Liver (tissue), 9 donors: Measurements from ENCODE around the gene CEP350. TPM values are rescaled to one million over a fixed set of nuclear protein-coding genes. Genes with fewer than 3 reads are reported as not detected.
"Not testable (repeated sequence)": the region's sequence is repeated elsewhere in the genome, so short reads cannot be mapped to it uniquely, and the experiment has no call there.

ENCODE experiments used
- DNase-seq: peaks from one replicate; pipeline ENCODE4 v3.0.0-alpha.2; 2017; ENCODE audit warnings: low spot score
- H3K27ac ChIP-seq, 2 donors: one replicate each; pipeline ENCODE4 v1.7.0; 2013; ENCODE audit warnings: inconsistent platforms in 2 of 2, low read length in 2 of 2, control low read depth in 1 of 2, low read depth in 1 of 2, mild to moderate bottlenecking in 1 of 2
- H3K27me3 ChIP-seq, 4 donors: one replicate each; pipeline versions ENCODE4 v1.6.1 to v1.7.0; 2013; ENCODE audit warnings: low read length in 3 of 4, inconsistent platforms in 1 of 4, mild to moderate bottlenecking in 1 of 4, moderate library complexity in 1 of 4; ENCODE audit not compliant: control insufficient read depth in 4 of 4, insufficient read depth in 4 of 4
- H3K36me3 ChIP-seq, 4 donors: one replicate each; pipeline versions ENCODE4 v1.6.1 to v1.7.0; 2013; ENCODE audit warnings: low read length in 3 of 4, mild to moderate bottlenecking in 3 of 4, low read depth in 1 of 4, moderate library complexity in 1 of 4; ENCODE audit not compliant: control insufficient read depth in 4 of 4, insufficient read depth in 3 of 4
- H3K4me1 ChIP-seq, 4 donors: one replicate each; pipeline versions ENCODE4 v1.6.1 to v1.7.0; 2013; ENCODE audit warnings: low read length in 3 of 4, mild to moderate bottlenecking in 3 of 4, moderate library complexity in 1 of 4; ENCODE audit not compliant: control insufficient read depth in 4 of 4, insufficient read depth in 4 of 4
- H3K4me3 ChIP-seq, 3 donors: one replicate each; pipeline versions ENCODE4 v1.6.1 to v1.7.0; 2013; ENCODE audit warnings: low read length in 3 of 3, control low read depth in 1 of 3, low read depth in 1 of 3, mild to moderate bottlenecking in 1 of 3
- H3K9ac ChIP-seq, 2 donors: one replicate each; pipeline ENCODE4 v1.7.0; 2013; ENCODE audit warnings: low read length in 2 of 2, mild to moderate bottlenecking in 2 of 2, moderate library complexity in 2 of 2, control low read depth in 1 of 2, low read depth in 1 of 2
- H3K9me3 ChIP-seq, 4 donors: one replicate each; pipeline versions ENCODE4 v1.6.1 to v1.7.0; 2013; ENCODE audit warnings: low read length in 3 of 4; ENCODE audit not compliant: control insufficient read depth in 4 of 4
- CTCF ChIP-seq: fragments of 150-350 bp; IDR thresholded peaks from 2 replicates; pipeline ENCODE4 v1.5.1; 2017; ENCODE audit warnings: improper control_type of control experiment, low read depth, low read length; ENCODE audit not compliant: missing input control
- FOXA1 ChIP-seq: IDR thresholded peaks from 2 replicates; pipeline ENCODE4 v1.6.1; 2016; ENCODE audit warnings: antibody characterized with exemption
- FOXA2 ChIP-seq: IDR thresholded peaks from 2 replicates; pipeline ENCODE4 v1.6.1; 2016; ENCODE audit warnings: antibody characterized with exemption
- HNF4A ChIP-seq, 2 donors: conservative IDR thresholded peaks; 2 replicates each; pipeline ENCODE4 v1.6.1; 2016; ENCODE audit warnings: antibody characterized with exemption in 2 of 2, mild to moderate bottlenecking in 2 of 2
- HNF4G ChIP-seq: IDR thresholded peaks from 2 replicates; pipeline ENCODE4 v1.6.1; 2016; ENCODE audit warnings: antibody characterized with exemption
- JUND ChIP-seq, 2 donors: IDR thresholded peaks; 2 replicates each; pipeline ENCODE4 v1.6.1; 2016; ENCODE audit warnings: antibody characterized with exemption in 2 of 2
- MAX ChIP-seq: IDR thresholded peaks from 2 replicates; pipeline ENCODE4 v1.6.1; 2016; ENCODE audit warnings: antibody characterized with exemption
- NR2F2 ChIP-seq: IDR thresholded peaks from 2 replicates; pipeline ENCODE4 v1.6.1; 2016; ENCODE audit warnings: antibody characterized with exemption
- REST ChIP-seq: IDR thresholded peaks from 2 replicates; pipeline ENCODE4 v1.6.1; 2016; ENCODE audit warnings: antibody characterized with exemption, mild to moderate bottlenecking
- RXRA ChIP-seq, 2 donors: IDR thresholded peaks; 2 replicates each; pipeline ENCODE4 v1.6.1; 2017 to 2018; ENCODE audit warnings: antibody characterized with exemption in 2 of 2, mild to moderate bottlenecking in 1 of 2
- SP1 ChIP-seq: IDR thresholded peaks from 2 replicates; pipeline ENCODE4 v1.6.1; 2018; ENCODE audit warnings: antibody characterized with exemption, mild to moderate bottlenecking
- ZBTB33 ChIP-seq: IDR thresholded peaks from 2 replicates; pipeline ENCODE4 v1.6.1; 2016; ENCODE audit warnings: antibody characterized with exemption
- WGBS: extraction: QIAGEN DNeasy Blood & Tissue Kit; methylation state at CpG from one replicate; pipeline ENCODE4 v1.1.7; 2013; 5-methylcytosine and 5-hydroxymethylcytosine counted together
- polyA plus RNA-seq, 2 donors: library from polyadenylated mRNA; stranded (reverse) in 1 of 2; unstranded in 1 of 2; fragments of 200-250 nt in 1 of 2; fragments of >200 nt in 1 of 2; fragmentation: Nextera tagmentation in 1 of 2; extraction: Ambion mirVana in 1 of 2; gene quantifications; one replicate each; pipeline versions ENCODE4 v1.2.1 to v1.2.3, GENCODE V29; 2013 to 2015
- total RNA-seq, 2 donors: library from RNA; depleted of rRNA; stranded (reverse); fragments of >200 nt; gene quantifications; one replicate each; pipeline ENCODE4 v1.2.3, GENCODE V29; 2014
- donor health status: healthy.
- donor health status: healthy.
- donor health status: healthy.
- donor health status: healthy.
- donor health status: healthy.

CEP350 gene
- total and polyA plus RNA-seq, 4 donors = 4.5 to 49.0 (median 18.9) TPM

GRCh38 chr1:180133193-180133592 lies 178.6 kb downstream of the CEP350 start:
- no peak overlapping the region for H3K9ac ChIP-seq
- TF ChIP-seq HNF4G (peak; percentile 58), CTCF (no peak), NR2F2 (no peak), HNF4A (conservative IDR thresholded peaks at IDR 0.05) (peak; percentile 78 to 88), JUND (IDR thresholded peaks at IDR 0.05) (no peak), FOXA1 (no peak), REST (no peak), ZBTB33 (no peak), FOXA2 (no peak), RXRA (IDR thresholded peaks at IDR 0.05) (peak; percentile 71 to 89), MAX (no peak), SP1 (peak; percentile 69)
- no peaks in the 10 kb centered on the region for H3K9me3 ChIP-seq
- no peak overlapping the region for H3K27ac ChIP-seq
- no peak overlapping the region for H3K4me3 ChIP-seq
- H3K36me3 ChIP-seq = no peaks in the 10 kb centered on the region
- DNase-seq = no peak
- H3K4me1 ChIP-seq = peaks cover 0 to 6% (median 3%) of the 10 kb centered on the region in 4 donors
- H3K27me3 ChIP-seq = peaks cover 0 to 2% (median 0%) of the 10 kb centered on the region in 4 donors
- 36% methylated on average over 1 of the region's 1 CpG for WGBS

- not testable (repeated sequence) for H3K27me3 ChIP-seq, H3K9me3 ChIP-seq, H3K9ac ChIP-seq, H3K4me1 ChIP-seq, H3K36me3 ChIP-seq, DNase-seq, H3K4me3 ChIP-seq, H3K27ac ChIP-seq
- WGBS = 92% methylated on average over 9 of the region's 9 CpGs
Measured at GRCh38 chr1:180133688-180134087, 179.1 kb downstream of the CEP350 start.
